Fibroblast of the conjunctiva (primary cell): ENCODE measurements around the gene UNC45A.
A peak's percentile ranks its signal among the peaks of the same experiment; 100 is the strongest.

ENCODE experiments used
- DNase-seq: peaks from one replicate; pipeline ENCODE4 v3.0.0-alpha.2; 2010; ENCODE audit warnings: low read depth

The UNC45A gene

GRCh38 chr15:90962021-90962420 lies 26.9 kb downstream of the UNC45A start:
- DNase-seq, result no peak

DNA sequence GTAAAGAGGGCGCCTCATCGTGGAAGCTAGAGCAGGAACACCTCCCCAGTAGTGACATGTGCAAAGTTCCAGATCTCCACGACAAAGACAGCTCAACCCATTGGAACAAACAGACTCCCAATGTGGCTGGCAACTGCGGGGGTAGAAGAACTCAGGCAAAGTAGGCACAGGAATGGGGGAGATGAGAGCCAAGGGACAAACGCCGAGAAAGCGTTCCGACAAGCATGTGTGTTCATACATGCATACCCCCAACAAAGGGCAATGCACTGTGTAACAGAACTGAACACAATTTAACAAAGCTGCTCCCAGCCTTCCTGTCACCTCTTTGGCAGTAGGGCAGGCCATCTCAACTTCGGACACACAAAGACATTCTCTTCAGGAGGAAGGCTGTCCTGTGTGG lies 31.2 kb downstream of the UNC45A start:
- DNase-seq, result no peak

GRCh38 chr15:90967206-90967605 lies 32.1 kb downstream of the UNC45A start:
- DNase-seq, result no peak

GRCh38 chr15:90968434-90968833 lies 33.3 kb downstream of the UNC45A start:
- no peak for DNase-seq

DNA sequence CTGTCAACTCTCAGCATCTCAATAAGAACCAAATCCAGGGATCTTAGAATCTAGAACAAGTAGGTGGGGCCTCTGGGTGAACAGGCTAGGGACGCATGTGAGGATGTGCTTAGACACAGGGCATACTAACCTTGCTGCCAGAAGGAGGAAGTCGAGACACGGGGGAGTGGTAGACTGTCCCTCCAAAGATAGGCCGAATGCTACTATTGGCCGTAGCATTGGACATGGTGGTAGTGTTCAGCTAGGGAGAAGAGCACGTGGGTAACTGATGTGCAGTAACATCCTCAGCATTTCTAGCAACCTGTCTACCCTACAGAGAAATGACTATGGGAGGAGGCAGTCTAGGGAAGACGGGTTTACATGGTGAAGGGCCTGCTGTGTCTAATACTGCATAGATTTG lies 35.2 kb downstream of the UNC45A start:
- DNase-seq, result no peak

- no peak for DNase-seq
Observed at GRCh38 chr15:90972133-90972532, 37.0 kb downstream of the UNC45A start.

DNA sequence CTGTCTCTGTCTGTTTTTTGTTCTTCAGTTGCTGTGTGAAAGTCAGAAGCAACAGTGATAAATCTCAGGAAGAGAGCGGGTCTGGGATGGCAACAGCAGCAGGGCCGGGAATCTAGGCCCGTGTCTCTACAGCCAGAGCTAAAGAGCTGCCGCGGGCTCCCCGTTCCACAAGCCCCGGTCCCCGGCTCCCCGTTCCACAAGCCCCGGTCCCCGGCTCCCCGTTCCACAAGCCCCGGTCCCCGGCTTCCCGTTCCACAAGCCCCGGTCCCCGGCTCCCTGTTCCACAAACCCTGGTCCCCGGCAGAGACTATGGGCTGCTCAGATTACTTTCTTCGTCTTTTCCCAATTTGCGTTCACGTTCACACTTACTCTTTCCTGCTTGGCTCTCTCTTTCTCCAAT lies 39.1 kb downstream of the UNC45A start:
- DNase-seq, result no peak

DNA sequence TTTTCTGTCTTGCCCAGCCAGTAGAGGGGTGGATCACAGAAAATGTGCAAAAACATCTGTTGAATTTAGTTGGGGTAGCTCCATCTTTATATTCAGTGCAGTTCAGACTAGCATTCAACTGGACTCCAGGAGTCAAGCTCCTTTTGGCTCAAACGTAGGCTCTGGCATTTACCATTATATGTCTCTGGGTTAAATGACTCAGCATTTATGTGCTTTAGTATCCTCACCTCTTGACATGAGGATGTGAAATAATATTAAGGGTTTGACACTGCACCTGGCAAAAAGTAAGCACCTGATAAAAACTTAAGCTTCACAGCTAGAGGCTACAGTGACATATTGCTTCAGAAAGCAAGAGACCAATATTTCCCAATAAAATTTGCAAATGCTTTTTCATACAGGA lies 44.5 kb downstream of the UNC45A start:
- DNase-seq, result no peak

DNA sequence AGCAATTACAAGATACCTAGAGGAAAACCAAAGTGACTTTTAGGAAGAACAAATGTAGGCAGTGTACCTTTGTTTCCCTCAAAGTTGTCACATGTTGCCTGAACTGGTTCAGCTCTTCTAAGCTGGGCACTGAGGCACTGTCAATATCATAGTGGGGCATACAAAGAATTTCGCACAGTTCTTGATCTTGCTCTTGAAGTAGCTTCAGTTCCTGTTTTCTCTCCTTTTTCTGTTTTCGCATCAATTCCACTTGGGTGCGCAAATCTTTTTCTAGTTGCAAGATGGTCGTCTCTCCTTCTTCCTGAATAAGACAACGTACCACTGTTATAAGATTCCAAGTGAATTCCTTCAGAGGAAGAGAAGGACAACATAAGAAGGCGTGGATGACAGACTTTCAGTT lies 46.6 kb downstream of the UNC45A start:
- DNase-seq, result no peak

DNA sequence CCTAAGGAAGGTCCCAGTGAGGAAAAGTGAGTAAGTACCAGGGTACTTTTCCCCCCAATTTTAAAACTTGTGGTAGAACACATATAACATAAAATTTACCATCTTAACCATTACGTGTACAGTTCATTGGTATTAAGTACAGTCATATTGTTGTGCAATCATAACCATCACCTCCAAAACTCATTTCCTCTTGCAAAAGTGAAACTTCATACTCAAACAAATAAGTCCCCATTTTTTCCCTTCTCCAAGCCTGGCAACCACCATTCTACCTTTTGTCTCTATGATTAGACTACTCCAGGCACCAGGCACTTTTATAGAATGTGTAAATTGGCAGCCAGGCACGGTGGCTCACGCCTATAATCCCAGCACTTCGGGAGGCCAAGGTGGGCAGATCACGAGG lies 47.0 kb downstream of the UNC45A start:
- no peak for DNase-seq

DNA sequence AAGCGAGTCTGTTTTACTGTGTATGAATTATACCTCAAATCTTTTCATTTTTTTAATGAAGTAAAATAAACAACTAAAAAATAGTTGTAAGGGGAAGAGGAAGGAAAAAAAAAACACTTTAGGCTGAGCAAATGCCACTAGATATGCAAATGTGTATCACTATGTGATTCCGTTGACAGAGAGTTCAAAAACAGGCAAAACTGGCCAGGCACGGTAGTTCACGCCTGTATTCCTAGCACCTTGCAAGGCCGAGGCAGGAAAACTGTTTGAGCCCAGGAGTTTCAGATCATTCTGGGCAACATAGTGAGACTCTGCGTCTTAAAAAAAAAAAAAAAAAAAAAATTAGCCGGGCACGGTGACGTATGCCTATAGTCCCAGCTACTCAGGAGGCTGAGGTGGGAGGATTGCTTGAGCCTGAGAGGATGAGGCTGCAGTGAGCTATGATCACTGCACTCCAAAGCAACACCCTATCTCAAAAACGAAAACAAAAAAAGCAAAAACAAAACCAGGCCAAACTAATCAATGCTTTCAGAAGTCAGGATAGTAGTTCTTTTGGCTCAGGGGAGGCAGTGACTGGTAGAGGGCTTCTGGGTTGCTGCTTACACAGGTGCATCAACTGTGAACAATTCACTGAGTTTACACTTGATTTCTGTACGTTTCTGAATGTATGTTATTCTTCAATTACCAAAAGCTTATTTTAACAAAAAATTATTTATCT lies 51.9 kb downstream of the UNC45A start:
- no peak for DNase-seq

- DNase-seq, result no peak
Observed at GRCh38 chr15:90987561-90988141, 52.6 kb downstream of the UNC45A start.

- no peak for DNase-seq
Observed at GRCh38 chr15:90988296-90988695, 53.2 kb downstream of the UNC45A start.

- DNase-seq, result no peak
Observed at GRCh38 chr15:90989040-90989768, 54.1 kb downstream of the UNC45A start.

GRCh38 chr15:90990446-90990845 lies 55.4 kb downstream of the UNC45A start:
- no peak for DNase-seq

GRCh38 chr15:90991587-90992285 lies 56.7 kb downstream of the UNC45A start:
- DNase-seq, result no peak

GRCh38 chr15:90994059-90994416 lies 59.0 kb downstream of the UNC45A start:
- DNase-seq, result no peak

DNA sequence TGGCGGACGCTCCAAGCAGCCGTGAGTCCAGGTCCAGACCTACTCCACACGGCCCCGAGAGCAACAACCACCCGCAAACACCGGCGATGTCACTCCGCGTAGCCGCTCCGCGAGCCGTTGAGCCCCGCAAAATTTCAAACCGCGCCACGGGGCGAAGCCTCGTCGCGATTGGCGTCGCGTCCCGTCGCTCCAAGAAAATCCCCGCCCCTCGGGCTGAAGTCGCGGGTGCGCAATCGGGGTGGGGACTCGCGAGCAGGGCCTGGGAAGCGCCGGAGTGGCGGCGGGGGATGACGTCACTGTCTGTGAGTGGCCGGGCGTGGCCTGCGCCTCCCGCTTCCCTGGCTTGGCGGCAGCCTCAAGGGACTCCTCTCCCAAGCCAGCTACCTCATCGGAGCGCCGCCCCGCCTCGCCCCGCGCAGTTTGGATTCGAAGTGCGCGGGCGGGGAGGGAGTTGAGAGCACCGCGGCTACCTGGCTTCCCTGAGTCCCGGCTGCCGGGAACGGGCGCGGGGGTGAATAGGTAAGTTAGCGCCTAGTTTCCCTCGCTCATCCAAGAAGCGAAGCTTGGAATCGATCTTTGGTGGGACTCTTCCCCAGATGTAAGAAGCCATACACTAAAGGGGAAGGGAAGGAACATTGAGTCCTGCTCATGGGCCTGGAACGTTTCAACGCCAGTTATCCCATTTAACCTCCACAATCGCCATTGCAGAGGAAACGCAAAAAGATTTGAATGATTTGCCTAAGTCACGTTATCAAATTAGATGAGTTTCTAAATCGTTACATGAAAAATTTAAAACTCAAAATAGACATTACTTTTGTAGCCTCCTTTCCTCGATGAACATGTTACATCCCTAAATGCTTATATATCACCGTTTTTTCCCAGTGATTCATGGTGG lies 59.6 kb downstream of the UNC45A start, which contains the start of gene PRC1:
Gene PRC1 (minus strand): TSS at position 119 of the 895 bp plus-strand sequence. CDS start 118 bp downstream, at position 1.
- DNase-seq, result peak; percentile 97

- no peak for DNase-seq
Observed at GRCh38 chr15:90998737-90999136, 63.7 kb downstream of the UNC45A start.

- no peak for DNase-seq
Observed at GRCh38 chr15:91001209-91001608, 66.1 kb downstream of the UNC45A start.
